A549 (cell line): ENCODE data around the gene MACF1. TPM values are rescaled to one million over a fixed set of nuclear protein-coding genes. Genes with fewer than 3 reads are reported as not detected.

Experiments used
- ATAC-seq, 2 experiments: fragments of 200-7000 bp in 1 of 2; fragments of >200 bp in 1 of 2; cut with Nextera tagmentation in 1 of 2; cut with Tn5 transposase in 1 of 2; 3 replicates each; pipeline versions ENCODE4 v1.8.0 to v1.9.1; 2018 to 2020; ENCODE audit warnings: mild to moderate bottlenecking in 1 of 2, moderate library complexity in 1 of 2
- CTCF ChIA-PET: fragments of 300-600 bp; sonication (Branson Sonifier 250); formaldehyde crosslinking; extraction: SDS; loops from one replicate; lab custom pipeline; 2021; ENCODE audit warnings: antibody characterized with exemption, inconsistent platforms; lab: Yijun Ruan, JAX
- POLR2A ChIA-PET: fragments of 350-600 bp; formaldehyde crosslinking; extraction: SDS; loops from one replicate; lab custom pipeline; 2021; ENCODE audit warnings: antibody characterized with exemption, inconsistent platforms; lab: Yijun Ruan, JAX
- DNase-seq, 2 experiments: peaks; one replicate each; pipeline versions ENCODE4 v3.0.0 to v3.0.0-alpha.2; 2011 to 2016; ENCODE audit warnings: low read depth in 1 of 2, low spot score in 1 of 2
- FAIRE-seq: peaks from 2 replicates; lab custom pipeline; 2011; peaks lifted over from hg19 to GRCh38; lab: Jason Lieb, UNC
- H3K27ac ChIP-seq, 2 experiments: fragments of >200 bp; sonication (Bioruptor Twin); formaldehyde crosslinking; 3 replicates each; pipeline ENCODE4 v1.5.1; 2016 to 2017
- H3K4me1 ChIP-seq: fragments of >200 bp; sonication (Bioruptor Twin); formaldehyde crosslinking; 3 replicates; pipeline ENCODE4 v1.6.1; 2016
- H3K4me2 ChIP-seq: fragments of >200 bp; sonication (Bioruptor Twin); formaldehyde crosslinking; 3 replicates; pipeline ENCODE4 v1.6.1; 2016
- H3K4me3 ChIP-seq: fragments of >200 bp; sonication (Bioruptor Twin); formaldehyde crosslinking; 3 replicates; pipeline ENCODE4 v1.5.1; 2016
- H3K9me3 ChIP-seq: fragments of >200 bp; sonication (Bioruptor Twin); formaldehyde crosslinking; 3 replicates; pipeline ENCODE4 v1.6.1; 2016
- CBX2 ChIP-seq: fragments of 200-600 bp; sonication (generic); IDR thresholded peaks from 2 replicates; pipeline ENCODE4 v1.6.1; 2016; ENCODE audit warnings: low read depth, mild to moderate bottlenecking, borderline replicate concordance
- CHD2 ChIP-seq: fragments of 150-350 bp; IDR thresholded peaks from 2 replicates; pipeline ENCODE4 v1.6.1; 2014; ENCODE audit warnings: low read length; ENCODE audit not compliant: partially characterized antibody
- EHMT2 ChIP-seq: fragments of 200-600 bp; sonication (generic); IDR thresholded peaks from 2 replicates; pipeline ENCODE4 v1.6.1; 2016; ENCODE audit warnings: antibody characterized with exemption, low read depth, mild to moderate bottlenecking, moderate library complexity
- ESRRA ChIP-seq: fragments of 150-350 bp; IDR thresholded peaks from 2 replicates; pipeline ENCODE4 v1.6.1; 2014; ENCODE audit warnings: mild to moderate bottlenecking, low read length, borderline replicate concordance
- FOSB ChIP-seq: fragments of 250-450 bp; sonication (Bioruptor Pico); IDR thresholded peaks from 2 replicates; pipeline ENCODE4 v1.5.0; 2020; ENCODE audit warnings: mild to moderate bottlenecking, moderate library complexity
- FOSL2 ChIP-seq, 2 experiments: fragments of 450-650 bp in 1 of 2; fragments of >200 bp in 1 of 2; sonication (Bioruptor Twin) in 1 of 2; formaldehyde crosslinking; IDR thresholded peaks; 2 replicates each; pipeline versions ENCODE4 v1.5.0 to v1.6.1; 2016 to 2020; ENCODE audit warnings: mild to moderate bottlenecking in 1 of 2, moderate library complexity in 1 of 2
- GATA3 ChIP-seq: IDR thresholded peaks from 2 replicates; pipeline ENCODE4 v1.6.1; 2012; ENCODE audit warnings: borderline replicate concordance
- HDAC2 ChIP-seq: fragments of 200-600 bp; sonication (generic); IDR thresholded peaks from 2 replicates; pipeline ENCODE4 v1.6.1; 2016
- HMGXB4 ChIP-seq: fragments of 250-450 bp; sonication (Bioruptor Pico); IDR thresholded peaks from 2 replicates; pipeline ENCODE4 v1.5.0; 2021; ENCODE audit warnings: mild to moderate bottlenecking, moderate library complexity, borderline replicate concordance
- KDM5A ChIP-seq: fragments of 200-600 bp; sonication (generic); IDR thresholded peaks from 2 replicates; pipeline ENCODE4 v1.6.1; 2016; ENCODE audit warnings: antibody characterized with exemption, mild to moderate bottlenecking
- MAFK ChIP-seq: fragments of 450-650 bp; IDR thresholded peaks from 2 replicates; pipeline ENCODE4 v1.6.1; 2014; ENCODE audit not compliant: partially characterized antibody
- MYC ChIP-seq: IDR thresholded peaks from 2 replicates; pipeline ENCODE4 v1.6.1; 2012; ENCODE audit warnings: mild to moderate bottlenecking, inconsistent platforms, low read length, improper control_type of control experiment, borderline replicate concordance
- POLR2A ChIP-seq: IDR thresholded peaks from 2 replicates; pipeline ENCODE4 v1.6.1; 2012; ENCODE audit warnings: mild to moderate bottlenecking, low read length
- POLR2AphosphoS2 ChIP-seq: conservative IDR thresholded peaks from 2 replicates; pipeline ENCODE4 v1.6.1; 2012; ENCODE audit warnings: low read length, improper control_type of control experiment, inconsistent platforms
- RNF2 ChIP-seq: fragments of 200-600 bp; sonication (generic); IDR thresholded peaks from 2 replicates; pipeline ENCODE4 v1.6.1; 2016; ENCODE audit warnings: low read depth, mild to moderate bottlenecking, antibody characterized with exemption, moderate library complexity, borderline replicate concordance
- TFCP2L1 ChIP-seq: fragments of 250-450 bp; sonication (Bioruptor Pico); IDR thresholded peaks from 2 replicates; pipeline ENCODE4 v1.5.0; 2021; ENCODE audit warnings: mild to moderate bottlenecking
- ZSCAN20 ChIP-seq: fragments of 250-450 bp; sonication (Bioruptor Pico); IDR thresholded peaks from 2 replicates; pipeline ENCODE4 v1.8.0; 2022; ENCODE audit warnings: mild to moderate bottlenecking, moderate library complexity
- WGBS: methylation state at CpG from one replicate; pipeline ENCODE4 v1.1.6; 2017; ENCODE audit errors: missing lambda C conversion rate; 5-methylcytosine and 5-hydroxymethylcytosine counted together
- polyA plus RNA-seq, 4 experiments: library from polyadenylated mRNA; depleted of rRNA in 3 of 4; stranded (reverse); fragments of >200 nt; fragmentation: RNase III in 1 of 4; extraction: RNeasy Plus Mini Kit Qiagen cat#74134 plus additional on column Dnase treatment in 1 of 4; gene quantifications; 2 replicates in 3 of 4; 3 replicates in 1 of 4; pipeline ENCODE4 v1.2.3, GENCODE V29; 2011 to 2017
- TF ChIP-seq, protein P1 (sequence below): IDR thresholded peaks from 2 replicates; pipeline ENCODE4 v1.6.1; 2012
- TF ChIP-seq, protein P2 (sequence below): IDR thresholded peaks from 2 replicates; pipeline ENCODE4 v1.6.1; 2012
- TF ChIP-seq, protein P3 (sequence below): fragments of >200 bp; sonication (Bioruptor Twin); formaldehyde crosslinking; IDR thresholded peaks from 3 replicates; pipeline ENCODE4 v1.6.1; 2016
- TF ChIP-seq, protein P4 (sequence below): fragments of 250-450 bp; sonication (Bioruptor Pico); IDR thresholded peaks from 2 replicates; pipeline ENCODE4 v1.5.0; 2020; ENCODE audit warnings: low read depth, mild to moderate bottlenecking, moderate library complexity

Gene MACF1
- polyA plus RNA-seq, 2 of the 4 experiments (the other 2 are of a cell fraction): 45.7 to 64.2 TPM

GRCh38 chr1:39393645-39394044, 189.2 kb downstream of the MACF1 start (continued):
- TF ChIP-seq, protein P1, sequence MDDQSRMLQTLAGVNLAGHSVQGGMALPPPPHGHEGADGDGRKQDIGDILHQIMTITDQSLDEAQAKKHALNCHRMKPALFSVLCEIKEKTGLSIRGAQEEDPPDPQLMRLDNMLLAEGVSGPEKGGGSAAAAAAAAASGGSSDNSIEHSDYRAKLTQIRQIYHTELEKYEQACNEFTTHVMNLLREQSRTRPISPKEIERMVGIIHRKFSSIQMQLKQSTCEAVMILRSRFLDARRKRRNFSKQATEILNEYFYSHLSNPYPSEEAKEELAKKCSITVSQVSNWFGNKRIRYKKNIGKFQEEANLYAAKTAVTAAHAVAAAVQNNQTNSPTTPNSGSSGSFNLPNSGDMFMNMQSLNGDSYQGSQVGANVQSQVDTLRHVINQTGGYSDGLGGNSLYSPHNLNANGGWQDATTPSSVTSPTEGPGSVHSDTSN: no peak
- TF ChIP-seq ZSCAN20 (CRISPR knock-in tag) (no peak), HMGXB4 (CRISPR knock-in tag) (no peak), CHD2 (no peak), FOSB (no peak), ESRRA (no peak), MYC (no peak)
- TF ChIP-seq, protein P2, sequence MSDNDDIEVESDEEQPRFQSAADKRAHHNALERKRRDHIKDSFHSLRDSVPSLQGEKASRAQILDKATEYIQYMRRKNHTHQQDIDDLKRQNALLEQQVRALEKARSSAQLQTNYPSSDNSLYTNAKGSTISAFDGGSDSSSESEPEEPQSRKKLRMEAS: no peak

DNA sequence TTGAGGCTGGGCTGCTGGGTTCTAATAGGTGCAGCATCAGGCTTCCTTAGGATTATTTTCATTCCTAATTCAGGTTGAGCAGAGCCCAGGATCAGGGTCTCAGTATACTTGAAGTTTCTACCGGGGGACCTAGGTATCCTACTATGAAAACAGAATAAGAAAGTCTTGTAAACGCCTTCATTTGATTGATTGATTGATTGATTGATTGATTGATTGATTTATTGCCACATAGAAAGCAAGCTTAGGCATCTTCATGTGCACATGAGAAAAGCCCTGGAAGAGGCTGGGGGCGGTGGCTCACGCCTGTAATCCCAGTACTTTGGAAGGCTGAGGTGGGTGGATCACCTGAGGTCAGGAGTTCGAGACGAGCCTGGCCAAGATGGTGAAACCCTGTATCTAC, 189.6 kb downstream of the MACF1 start:
- CTCF ChIA-PET: interaction anchor here (4.8 kb wide), 1 partner anchor 17 kb away, joined by 32 read pairs; no protein-coding TSS in a partner anchor
- DNase-seq: no peak
- no peak overlapping the region for H3K4me3 ChIP-seq

GRCh38 chr1:39394598-39394997, 190.1 kb downstream of the MACF1 start:
- Histone ChIP-seq H3K27ac (peak overlapping the region; percentile 89 to 93), H3K4me3 (no peak overlapping the region), H3K9me3 (no peaks in the 10 kb centered on the region), H3K4me2 (peak overlapping the region; percentile 86), H3K4me1 (peaks cover 81% of the 10 kb centered on the region)
- 20% methylated on average over 3 of the region's 3 CpGs for WGBS
- CTCF ChIA-PET: interaction anchor here (0.6 to 4.8 kb wide), 3 partner anchors 12 to 136 kb away, joined by 3 to 32 read pairs (median 3); no protein-coding TSS in a partner anchor
- TF ChIP-seq, protein P1: no peak
- 0 out of 2 replicates have a peak, but pooled peaks have one; percentile 8 for TF ChIP-seq FOSL2 (IDR thresholded peaks at IDR 0.05)
- no peak for TF ChIP-seq FOSL2 (CRISPR knock-in tag; IDR thresholded peaks at IDR 0.05)
- ATAC-seq: no peak
- no peak for DNase-seq
- POLR2A ChIA-PET: interaction anchor here (2.7 kb wide), 1 partner anchor 17 kb away, joined by 12 read pairs; no protein-coding TSS in a partner anchor
- no peak for FAIRE-seq

More for the DNA sequence above, 189.6 kb downstream of the MACF1 start:
- 78% methylated on average over 6 of the region's 6 CpGs for WGBS
- H3K9me3 ChIP-seq: no peaks in the 10 kb centered on the region
- H3K4me1 ChIP-seq: peaks cover 76% of the 10 kb centered on the region
- POLR2A ChIA-PET: interaction anchor here (2.7 kb wide), 1 partner anchor 17 kb away, joined by 12 read pairs; no protein-coding TSS in a partner anchor
- peak overlapping the region; percentile 86 for H3K4me2 ChIP-seq
- H3K27ac ChIP-seq: peak overlapping the region; percentile 89 to 93; a peak in 5 of 6 replicates
- TF ChIP-seq TFCP2L1 (CRISPR knock-in tag) (no peak), EHMT2 (no peak), POLR2AphosphoS2 (no peak), GATA3 (no peak), POLR2A (no peak), HDAC2 (no peak), KDM5A (no peak), RNF2 (no peak), CBX2 (no peak), FOSB (no peak), MAFK (no peak), ZSCAN20 (CRISPR knock-in tag) (no peak), MYC (no peak)
- TF ChIP-seq, protein P3, sequence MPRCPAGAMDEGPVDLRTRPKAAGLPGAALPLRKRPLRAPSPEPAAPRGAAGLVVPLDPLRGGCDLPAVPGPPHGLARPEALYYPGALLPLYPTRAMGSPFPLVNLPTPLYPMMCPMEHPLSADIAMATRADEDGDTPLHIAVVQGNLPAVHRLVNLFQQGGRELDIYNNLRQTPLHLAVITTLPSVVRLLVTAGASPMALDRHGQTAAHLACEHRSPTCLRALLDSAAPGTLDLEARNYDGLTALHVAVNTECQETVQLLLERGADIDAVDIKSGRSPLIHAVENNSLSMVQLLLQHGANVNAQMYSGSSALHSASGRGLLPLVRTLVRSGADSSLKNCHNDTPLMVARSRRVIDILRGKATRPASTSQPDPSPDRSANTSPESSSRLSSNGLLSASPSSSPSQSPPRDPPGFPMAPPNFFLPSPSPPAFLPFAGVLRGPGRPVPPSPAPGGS: no peak
- TF ChIP-seq, protein P4, sequence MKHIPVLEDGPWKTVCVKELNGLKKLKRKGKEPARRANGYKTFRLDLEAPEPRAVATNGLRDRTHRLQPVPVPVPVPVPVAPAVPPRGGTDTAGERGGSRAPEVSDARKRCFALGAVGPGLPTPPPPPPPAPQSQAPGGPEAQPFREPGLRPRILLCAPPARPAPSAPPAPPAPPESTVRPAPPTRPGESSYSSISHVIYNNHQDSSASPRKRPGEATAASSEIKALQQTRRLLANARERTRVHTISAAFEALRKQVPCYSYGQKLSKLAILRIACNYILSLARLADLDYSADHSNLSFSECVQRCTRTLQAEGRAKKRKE (CRISPR knock-in tag): no peak
- no peak for FAIRE-seq
- ATAC-seq: no peak
